ENCODE results near the gene CCDC126.

Gene CCDC126

DNA sequence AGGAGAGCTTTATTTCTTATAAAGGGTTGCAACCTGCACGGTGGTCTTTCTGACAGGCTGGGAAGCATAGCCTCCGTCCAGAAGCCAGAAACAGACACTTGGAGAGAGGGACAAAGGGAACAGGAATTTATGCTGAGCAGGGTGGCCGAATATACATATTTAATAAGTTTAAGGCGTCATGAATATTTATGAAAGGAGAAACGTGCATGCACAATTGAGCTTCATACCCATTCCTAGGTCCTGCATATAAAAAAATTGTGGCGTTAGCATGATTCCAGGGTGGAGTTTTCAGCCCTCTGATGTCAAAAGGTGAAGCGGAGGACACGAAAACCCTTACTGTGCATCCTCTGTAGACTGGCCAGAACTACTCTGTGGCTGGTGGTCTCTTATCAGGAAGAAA is 10.7 kb downstream of the CCDC126 start:
- Mint-ChIP-seq H3K4me3 (no peak overlapping the region), H3K36me3 (peaks cover 7% of the 10 kb centered on the region), H3K27me3 (no peaks in the 10 kb centered on the region), H3K27ac (no peak overlapping the region), H3K4me1 (peaks cover 11% of the 10 kb centered on the region), H3K9me3 (no peaks in the 10 kb centered on the region)

DNA sequence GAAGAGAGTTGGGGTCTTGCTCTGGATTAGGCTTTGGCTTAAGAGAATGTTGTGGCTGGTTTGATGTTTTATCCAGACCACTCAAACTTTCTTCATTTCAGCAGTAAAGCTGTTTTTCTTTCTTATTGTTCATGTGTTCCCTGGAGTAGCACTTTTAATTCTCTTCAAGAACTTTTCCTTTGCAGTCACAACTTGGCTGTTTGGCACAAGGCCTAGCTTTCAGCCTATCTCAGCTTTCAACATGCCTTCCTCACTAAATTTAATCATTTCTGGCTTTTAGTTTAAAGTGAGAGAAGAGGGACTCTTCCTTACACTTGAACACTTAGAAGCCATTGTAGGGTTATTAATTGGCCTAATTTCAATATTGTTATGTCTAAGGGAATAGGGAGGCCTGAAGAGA is 18.1 kb downstream of the CCDC126 start:
- H3K36me3 Mint-ChIP-seq = peaks cover 39% of the 10 kb centered on the region

GRCh38 chr7:23616593-23616992 is 19.4 kb downstream of the CCDC126 start:
- Mint-ChIP-seq H3K4me1 (no peaks in the 10 kb centered on the region), H3K27ac (no peak overlapping the region), H3K36me3 (peaks cover 34% of the 10 kb centered on the region), H3K4me3 (no peak overlapping the region), H3K27me3 (no peaks in the 10 kb centered on the region), H3K9me3 (peaks cover 16% of the 10 kb centered on the region)

More for the DNA sequence above, 18.1 kb downstream of the CCDC126 start:
- Mint-ChIP-seq H3K27me3 (no peaks in the 10 kb centered on the region), H3K9me3 (peaks cover 16% of the 10 kb centered on the region), H3K4me3 (no peak overlapping the region), H3K4me1 (no peaks in the 10 kb centered on the region), H3K27ac (no peak overlapping the region)

DNA sequence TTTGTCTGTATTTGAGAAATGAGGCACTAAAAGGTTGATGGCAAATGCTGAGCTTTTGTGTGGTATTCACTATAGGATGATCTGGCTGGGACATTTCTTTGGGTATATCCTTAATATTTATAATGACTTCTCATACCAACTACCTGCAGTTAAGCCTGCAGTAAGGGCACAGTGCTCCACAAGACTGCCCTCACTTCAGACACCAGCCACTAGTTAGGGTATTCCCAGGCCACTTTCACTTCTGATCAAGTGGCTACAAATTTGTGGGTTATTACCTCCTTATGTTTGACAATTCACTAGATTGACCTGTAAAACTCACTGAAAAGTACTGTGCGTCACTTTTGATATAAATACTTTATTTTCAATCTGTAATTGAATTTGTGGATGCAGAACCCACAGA is 20.3 kb downstream of the CCDC126 start:
- Mint-ChIP-seq H3K27me3 (no peaks in the 10 kb centered on the region), H3K36me3 (peaks cover 38% of the 10 kb centered on the region), H3K4me3 (no peak overlapping the region), H3K27ac (no peak overlapping the region), H3K4me1 (no peaks in the 10 kb centered on the region), H3K9me3 (peaks cover 16% of the 10 kb centered on the region)

DNA sequence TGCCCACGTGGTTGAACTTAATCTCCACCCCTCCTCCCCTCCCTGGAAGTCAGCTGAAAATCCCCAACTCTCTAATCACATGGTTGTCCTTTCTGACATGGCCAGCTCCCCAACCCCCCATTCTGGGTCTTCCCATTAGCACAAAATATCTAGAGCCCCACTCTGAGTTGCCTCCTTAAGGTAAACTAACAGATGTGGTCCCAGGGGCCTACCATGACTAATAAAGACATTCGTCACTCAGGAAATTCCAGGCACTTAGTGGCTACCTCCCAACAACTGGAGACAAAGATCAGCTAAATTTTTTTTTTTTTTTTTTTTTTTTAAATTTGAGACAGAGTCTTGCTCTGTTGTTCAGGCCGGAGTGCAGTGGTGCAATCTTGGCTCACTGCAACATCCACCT is 21.1 kb downstream of the CCDC126 start:
- no peak overlapping the region for H3K4me3 Mint-ChIP-seq
- H3K36me3 Mint-ChIP-seq = peaks cover 38% of the 10 kb centered on the region

DNA sequence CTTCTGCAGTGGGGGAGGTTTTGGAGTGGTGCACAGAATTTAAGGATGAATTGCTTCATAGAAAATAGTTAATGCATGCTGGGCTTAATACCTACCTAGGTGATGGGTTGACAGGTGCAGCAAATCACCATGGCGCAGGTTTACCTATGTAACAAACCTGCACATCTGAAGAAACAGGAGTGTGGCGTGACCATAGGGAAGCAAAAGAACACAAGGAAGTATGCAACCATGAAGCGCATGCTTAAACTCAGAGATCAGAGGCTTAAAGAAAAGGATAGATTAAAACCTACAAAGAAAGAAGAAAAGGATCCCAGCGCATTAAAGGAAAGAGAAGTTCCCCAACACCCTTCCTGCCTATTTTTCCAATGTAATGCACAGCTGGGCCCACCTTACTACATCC is 22.0 kb downstream of the CCDC126 start:
- no peaks in the 10 kb centered on the region for H3K27me3 Mint-ChIP-seq

More for the DNA sequence above, 21.1 kb downstream of the CCDC126 start:
- Mint-ChIP-seq H3K9me3 (peaks cover 16% of the 10 kb centered on the region), H3K27me3 (no peaks in the 10 kb centered on the region), H3K27ac (no peak overlapping the region), H3K4me1 (no peaks in the 10 kb centered on the region)

GRCh38 chr7:23622506-23622925 is 25.3 kb downstream of the CCDC126 start:
- Mint-ChIP-seq H3K4me3 (no peak overlapping the region), H3K4me1 (peaks cover 4% of the 10 kb centered on the region), H3K36me3 (peaks cover 19% of the 10 kb centered on the region), H3K9me3 (peaks cover under 1% of the 10 kb centered on the region), H3K27ac (no peak overlapping the region), H3K27me3 (no peaks in the 10 kb centered on the region)

More for the DNA sequence above, 22.0 kb downstream of the CCDC126 start:
- Mint-ChIP-seq H3K4me3 (no peak overlapping the region), H3K4me1 (no peaks in the 10 kb centered on the region), H3K36me3 (peaks cover 33% of the 10 kb centered on the region), H3K9me3 (peaks cover 16% of the 10 kb centered on the region), H3K27ac (no peak overlapping the region)

DNA sequence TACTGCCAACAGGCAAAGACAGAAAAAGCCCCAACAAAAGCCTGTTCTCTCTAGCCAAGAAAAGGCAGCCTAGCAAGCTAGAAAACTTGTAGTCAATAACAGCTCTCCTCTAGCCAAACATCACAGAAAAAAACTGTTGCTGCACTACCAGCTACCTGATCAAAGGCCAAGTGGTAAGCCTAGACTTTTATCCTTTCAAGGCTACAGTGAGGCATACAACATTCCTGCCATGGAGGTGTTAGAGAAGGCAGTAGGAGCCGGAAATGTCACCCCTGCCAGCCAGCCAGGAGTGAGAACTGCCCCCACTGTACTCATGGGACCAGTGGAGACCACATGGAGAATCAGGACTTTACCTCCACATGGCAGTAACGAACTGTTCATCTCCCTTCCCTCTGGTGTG is 31.2 kb downstream of the CCDC126 start:
- Mint-ChIP-seq H3K27ac (no peak overlapping the region), H3K4me3 (no peak overlapping the region), H3K9me3 (no peaks in the 10 kb centered on the region), H3K36me3 (peaks cover 11% of the 10 kb centered on the region), H3K4me1 (peaks cover 4% of the 10 kb centered on the region), H3K27me3 (no peaks in the 10 kb centered on the region)

DNA sequence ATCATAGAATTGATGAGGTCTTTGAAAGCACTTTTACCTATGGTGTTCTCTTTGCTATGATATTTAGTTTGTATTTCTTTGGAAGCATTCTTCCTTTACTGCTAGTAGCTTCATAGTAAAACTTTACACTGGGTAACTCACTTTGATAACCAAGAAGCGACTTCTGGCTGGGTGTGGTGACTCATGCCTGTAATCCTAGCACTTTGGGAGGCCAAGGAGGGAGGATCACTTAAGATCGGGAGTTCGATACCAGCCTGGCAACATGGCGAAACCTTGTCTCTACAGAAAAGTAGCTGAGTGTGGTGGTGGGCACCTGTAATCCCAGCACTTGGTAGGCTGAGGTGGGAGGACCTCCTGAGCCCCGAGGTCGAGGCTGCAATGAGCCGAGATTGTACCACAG is 36.2 kb downstream of the CCDC126 start:
- Mint-ChIP-seq H3K27ac (no peak overlapping the region), H3K9me3 (no peaks in the 10 kb centered on the region), H3K4me3 (no peak overlapping the region), H3K36me3 (peaks cover 6% of the 10 kb centered on the region), H3K4me1 (no peaks in the 10 kb centered on the region), H3K27me3 (no peaks in the 10 kb centered on the region)

- H3K27ac Mint-ChIP-seq = no peak overlapping the region
- H3K4me1 Mint-ChIP-seq = no peaks in the 10 kb centered on the region
- H3K9me3 Mint-ChIP-seq = no peaks in the 10 kb centered on the region
- no peaks in the 10 kb centered on the region for H3K27me3 Mint-ChIP-seq
- no peak overlapping the region for H3K4me3 Mint-ChIP-seq
- H3K36me3 Mint-ChIP-seq = peaks cover 2% of the 10 kb centered on the region
These were observed 48.6 kb downstream of the CCDC126 start for GRCh38 chr7:23645822-23646221.

DNA sequence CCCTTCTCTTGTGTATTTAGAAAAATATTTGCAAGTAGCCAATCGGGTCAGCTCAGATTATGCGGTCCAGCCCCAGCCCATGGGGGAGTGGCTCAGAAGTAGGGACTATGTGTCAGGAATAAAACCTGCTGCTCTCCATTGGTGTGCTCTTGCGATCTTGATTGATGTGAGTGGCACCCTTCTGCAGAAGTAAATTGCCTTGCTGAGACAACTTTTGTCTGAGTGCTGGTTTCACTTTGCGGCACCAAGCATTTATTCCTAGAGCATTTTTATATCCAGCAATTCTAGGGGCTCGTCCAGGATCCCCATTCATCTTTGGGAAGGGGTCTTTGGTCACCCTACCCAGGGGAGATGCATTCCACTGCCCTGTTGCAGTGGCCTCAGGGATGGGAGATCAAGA is 56.8 kb downstream of the CCDC126 start:
- H3K27me3 Mint-ChIP-seq = peaks cover 2% of the 10 kb centered on the region
- H3K4me3 Mint-ChIP-seq = no peak overlapping the region
- H3K27ac Mint-ChIP-seq = no peak overlapping the region
- no peaks in the 10 kb centered on the region for H3K4me1 Mint-ChIP-seq
- peaks cover 31% of the 10 kb centered on the region for H3K9me3 Mint-ChIP-seq
- peaks cover 4% of the 10 kb centered on the region for H3K36me3 Mint-ChIP-seq

GRCh38 chr7:23654508-23654907 is 57.3 kb downstream of the CCDC126 start:
- peaks cover 31% of the 10 kb centered on the region for H3K9me3 Mint-ChIP-seq
- H3K4me3 Mint-ChIP-seq = no peak overlapping the region
- H3K27me3 Mint-ChIP-seq = peaks cover 2% of the 10 kb centered on the region
- H3K4me1 Mint-ChIP-seq = no peaks in the 10 kb centered on the region
- no peak overlapping the region for H3K27ac Mint-ChIP-seq
- peaks cover 4% of the 10 kb centered on the region for H3K36me3 Mint-ChIP-seq

GRCh38 chr7:23655433-23655832 is 58.3 kb downstream of the CCDC126 start:
- Mint-ChIP-seq H3K9me3 (peaks cover 31% of the 10 kb centered on the region), H3K27me3 (peaks cover 2% of the 10 kb centered on the region), H3K36me3 (peaks cover 4% of the 10 kb centered on the region), H3K4me1 (no peaks in the 10 kb centered on the region), H3K27ac (no peak overlapping the region), H3K4me3 (no peak overlapping the region)

DNA sequence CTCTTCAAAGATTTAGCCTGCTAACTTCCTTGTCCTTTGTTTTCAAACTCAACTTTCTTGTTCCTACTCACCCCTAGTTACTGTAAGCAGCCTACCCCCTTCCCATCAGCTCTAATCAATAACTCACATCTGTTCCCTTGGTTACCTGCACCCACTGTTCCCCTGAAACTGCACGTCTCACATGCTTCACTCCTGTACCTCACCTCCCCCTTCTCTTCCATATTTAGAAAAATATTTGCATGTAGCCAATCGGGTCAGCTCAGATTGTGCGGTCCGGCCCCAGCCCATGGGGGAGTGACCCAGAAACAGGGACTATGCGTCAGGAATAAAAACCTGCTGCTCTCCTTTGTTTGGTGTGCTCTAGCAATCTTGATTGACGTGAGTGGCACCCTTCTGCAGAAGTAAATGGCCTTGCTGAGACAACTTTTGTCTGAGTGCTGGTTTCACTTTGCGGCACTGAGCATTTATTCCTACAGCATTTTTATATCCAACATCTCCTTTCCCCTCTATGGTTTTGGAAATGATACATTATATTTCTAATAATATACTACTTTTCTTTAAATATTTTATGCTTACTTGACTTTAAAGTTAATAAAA is 61.7 kb downstream of the CCDC126 start:
- no peak overlapping the region for H3K27ac Mint-ChIP-seq
- no peak overlapping the region for H3K4me3 Mint-ChIP-seq
- H3K9me3 Mint-ChIP-seq = peaks cover 28% of the 10 kb centered on the region
- no peaks in the 10 kb centered on the region for H3K4me1 Mint-ChIP-seq
- H3K27me3 Mint-ChIP-seq = peaks cover 2% of the 10 kb centered on the region
- peaks cover 2% of the 10 kb centered on the region for H3K36me3 Mint-ChIP-seq

DNA sequence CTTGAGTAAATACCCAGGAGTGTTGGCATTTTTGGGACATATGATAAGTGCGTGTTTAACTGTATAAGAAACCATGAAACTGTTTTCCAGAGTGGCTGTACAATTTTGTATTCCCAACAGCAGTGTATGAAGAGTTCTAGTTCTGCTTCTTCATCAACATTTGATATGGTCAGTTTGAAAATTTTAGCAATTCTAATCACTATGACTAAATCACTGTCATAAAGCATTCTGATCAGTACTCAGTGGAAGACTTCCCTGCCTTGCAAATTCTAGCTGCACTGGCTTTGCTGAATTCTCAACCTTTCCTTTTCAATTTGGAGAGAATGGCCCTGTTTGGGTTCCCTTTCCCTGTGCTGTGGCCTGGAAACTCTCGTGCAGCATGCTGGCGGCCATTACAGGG is 64.2 kb downstream of the CCDC126 start:
- H3K27ac Mint-ChIP-seq = no peak overlapping the region
- H3K9me3 Mint-ChIP-seq = peaks cover 11% of the 10 kb centered on the region
- peaks cover 2% of the 10 kb centered on the region for H3K27me3 Mint-ChIP-seq
- peaks cover 2% of the 10 kb centered on the region for H3K36me3 Mint-ChIP-seq
- H3K4me1 Mint-ChIP-seq = no peaks in the 10 kb centered on the region
- H3K4me3 Mint-ChIP-seq = no peak overlapping the region

DNA sequence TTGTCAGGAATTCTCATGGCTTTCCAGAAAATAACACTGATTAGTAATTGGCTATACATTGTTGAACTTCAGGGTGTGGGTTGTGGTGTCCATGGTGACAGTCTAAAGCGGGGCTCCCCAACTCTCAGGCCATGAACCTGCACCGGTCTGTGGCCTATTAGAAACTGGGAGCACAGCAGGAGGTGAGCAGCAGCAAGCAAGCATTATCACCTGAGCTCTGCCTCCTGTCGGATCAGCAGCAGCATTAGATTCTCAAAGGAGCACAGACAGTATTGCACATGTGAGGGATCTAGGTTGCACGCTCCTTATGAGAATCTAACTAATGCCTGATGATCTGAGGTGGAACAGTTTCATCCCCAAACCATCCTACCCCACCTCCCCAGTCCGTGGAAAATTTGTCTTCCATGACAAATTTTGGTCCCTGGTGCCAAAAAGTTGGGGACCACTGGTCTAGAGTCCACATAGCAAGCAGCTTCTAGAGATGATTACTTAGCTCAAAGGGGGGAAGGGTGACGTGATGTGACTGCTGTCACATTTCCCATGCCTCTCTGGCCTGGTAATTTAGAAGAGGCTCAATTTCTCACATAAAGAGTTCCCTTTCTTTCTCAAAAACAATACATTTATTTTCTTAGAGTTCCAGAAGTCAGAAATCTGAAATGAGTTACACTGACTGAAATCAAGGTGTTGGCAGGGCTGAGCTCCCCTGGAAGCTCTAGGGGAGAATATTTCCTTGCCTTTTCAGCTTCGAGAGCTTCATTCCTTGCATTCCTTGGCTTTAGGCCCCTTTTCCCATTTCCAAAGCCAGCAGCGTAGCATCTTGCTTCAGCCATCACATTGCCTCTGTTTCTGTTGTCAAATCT is 65.2 kb downstream of the CCDC126 start:
- Mint-ChIP-seq H3K4me1 (no peaks in the 10 kb centered on the region), H3K27me3 (no peaks in the 10 kb centered on the region), H3K9me3 (peaks cover 2% of the 10 kb centered on the region), H3K27ac (no peak overlapping the region), H3K36me3 (no peaks in the 10 kb centered on the region), H3K4me3 (no peak overlapping the region)

All from activated naive CD4-positive, alpha-beta T cell treated with anti-CD3 and anti-CD28 coated beads, Interleukin-2, amount 50 U/mL, for 24 hours (primary cell).